HG03039 (cell line): ENCODE measurements around the gene LAP3.
"Not testable (repeated sequence)": the region's sequence is repeated elsewhere in the genome, so short reads cannot be mapped to it uniquely, and the experiment has no call there.

ENCODE experiments used
- ATAC-seq: cut with Tn5 transposase; IDR thresholded peaks from one replicate; pipeline ENCODE4 v1.9.1; 2021; ENCODE audit warnings: mild to moderate bottlenecking, moderate library complexity; ENCODE audit not compliant: unreplicated experiment

LAP3 gene

GRCh38 chr4:17561195-17561909, 15.6 kb upstream of the LAP3 start:
- ATAC-seq = no peak

- ATAC-seq = no peak
Observed at GRCh38 chr4:17562157-17562556, 14.8 kb upstream of the LAP3 start.

- no peak for ATAC-seq
Observed at GRCh38 chr4:17565846-17566245, 11.2 kb upstream of the LAP3 start.

GRCh38 chr4:17567271-17567670, 9.7 kb upstream of the LAP3 start:
- ATAC-seq = no peak

- ATAC-seq = no peak
Observed at GRCh38 chr4:17574206-17574605, 2.8 kb upstream of the LAP3 start.

GRCh38 chr4:17575177-17575576, 1.8 kb upstream of the LAP3 start:
- not testable (repeated sequence) for ATAC-seq

GRCh38 chr4:17577665-17578481, 875 bp downstream of the LAP3 start:
- peak; percentile 4 for ATAC-seq

GRCh38 chr4:17578482-17578891, 1.5 kb downstream of the LAP3 start:
- peak; percentile 24 for ATAC-seq

- ATAC-seq = no peak
Observed at GRCh38 chr4:17580969-17581368, 4.0 kb downstream of the LAP3 start.

- no peak for ATAC-seq
Observed at GRCh38 chr4:17583276-17583675, 6.3 kb downstream of the LAP3 start.

GRCh38 chr4:17583941-17584340, 6.9 kb downstream of the LAP3 start:
- no peak for ATAC-seq

GRCh38 chr4:17584521-17585213, 7.7 kb downstream of the LAP3 start:
- no peak for ATAC-seq

GRCh38 chr4:17587094-17587822, 10.3 kb downstream of the LAP3 start:
- ATAC-seq = no peak

GRCh38 chr4:17589355-17589754, 12.4 kb downstream of the LAP3 start:
- ATAC-seq = no peak

GRCh38 chr4:17595471-17596005, 18.5 kb downstream of the LAP3 start:
- peak; percentile 68 for ATAC-seq

GRCh38 chr4:17597517-17597916, 20.5 kb downstream of the LAP3 start:
- no peak for ATAC-seq

- ATAC-seq = no peak
Observed at GRCh38 chr4:17599826-17600225, 22.8 kb downstream of the LAP3 start.

GRCh38 chr4:17605236-17605635, 28.2 kb downstream of the LAP3 start:
- ATAC-seq = no peak

GRCh38 chr4:17613761-17614415, 36.9 kb downstream of the LAP3 start:
- peak; percentile 41 for ATAC-seq
